ENCODE results near the gene PPP1CC.
"Not testable (repeated sequence)": the region's sequence is repeated elsewhere in the genome, so short reads cannot be mapped to it uniquely, and the experiment has no call there.

Gene PPP1CC

GRCh38 chr12:110744151-110744571, 1.5 kb upstream of the PPP1CC start:
- intact Hi-C loops (cut with micrococcal nuclease), result no loop called here
- Mint-ChIP-seq H3K4me1 (ENCODE audit: low read depth) (peaks cover 35% of the 10 kb centered on the region), H3K27me3 (no peaks in the 10 kb centered on the region), H3K27ac (peak overlapping the region; percentile 90), H3K4me3 (peak overlapping the region; percentile 4), H3K9me3 (no peaks in the 10 kb centered on the region), H3K36me3 (ENCODE audit: low read depth) (peaks cover 20% of the 10 kb centered on the region)

GRCh38 chr12:110743571-110744093, 941 bp upstream of the PPP1CC start:
- Mint-ChIP-seq H3K27ac (peak overlapping the region; percentile 90), H3K27me3 (no peaks in the 10 kb centered on the region), H3K9me3 (no peaks in the 10 kb centered on the region), H3K4me3 (peak overlapping the region; percentile 95), H3K36me3 (ENCODE audit: low read depth) (peaks cover 26% of the 10 kb centered on the region), H3K4me1 (ENCODE audit: low read depth) (peaks cover 39% of the 10 kb centered on the region)
- intact Hi-C loops (cut with micrococcal nuclease), result loop anchor here (2.0 kb wide), 2 partner anchors 129 to 145 kb away; partner anchors contain the start of gene TCTN1

- no peaks in the 10 kb centered on the region for H3K9me3 Mint-ChIP-seq
Measured at GRCh38 chr12:110742096-110742717, 484 bp downstream of the PPP1CC start.

GRCh38 chr12:110741341-110742095, 1.2 kb downstream of the PPP1CC start:
- H3K36me3 Mint-ChIP-seq (ENCODE audit: low read depth), result peaks cover 42% of the 10 kb centered on the region
- no peaks in the 10 kb centered on the region for H3K9me3 Mint-ChIP-seq
- peaks cover 50% of the 10 kb centered on the region for H3K4me1 Mint-ChIP-seq (ENCODE audit: low read depth)
- intact Hi-C loops (cut with micrococcal nuclease), result loop anchor here (1.0 to 2.0 kb wide), 3 partner anchors 47 to 147 kb away; partner anchors contain the start of gene TCTN1
- H3K4me3 Mint-ChIP-seq, result peak overlapping the region; percentile 95
- peak overlapping the region; percentile 90 for H3K27ac Mint-ChIP-seq
- no peaks in the 10 kb centered on the region for H3K27me3 Mint-ChIP-seq

More at GRCh38 chr12:110742096-110742717, 484 bp downstream of the PPP1CC start:
- Mint-ChIP-seq H3K4me1 (ENCODE audit: low read depth) (peaks cover 54% of the 10 kb centered on the region), H3K36me3 (ENCODE audit: low read depth) (peaks cover 36% of the 10 kb centered on the region), H3K27me3 (no peaks in the 10 kb centered on the region), H3K27ac (peak overlapping the region; percentile 90), H3K4me3 (peak overlapping the region; percentile 95)
- intact Hi-C loops (cut with micrococcal nuclease), result loop anchor here (1.0 to 2.0 kb wide), 3 partner anchors 48 to 147 kb away; partner anchors contain the start of gene TCTN1

GRCh38 chr12:110739894-110740293, 2.8 kb downstream of the PPP1CC start:
- H3K36me3 Mint-ChIP-seq (ENCODE audit: low read depth), result peaks cover 58% of the 10 kb centered on the region
- H3K27me3 Mint-ChIP-seq, result no peaks in the 10 kb centered on the region
- intact Hi-C loops (cut with micrococcal nuclease), result no loop called here
- no peaks in the 10 kb centered on the region for H3K9me3 Mint-ChIP-seq
- H3K4me3 Mint-ChIP-seq, result no peak overlapping the region
- peaks cover 52% of the 10 kb centered on the region for H3K4me1 Mint-ChIP-seq (ENCODE audit: low read depth)
- no peak overlapping the region for H3K27ac Mint-ChIP-seq

- no peaks in the 10 kb centered on the region for H3K27me3 Mint-ChIP-seq
- H3K27ac Mint-ChIP-seq, result no peak overlapping the region
- no peaks in the 10 kb centered on the region for H3K9me3 Mint-ChIP-seq
- intact Hi-C loops (cut with micrococcal nuclease), result no loop called here
- no peak overlapping the region for H3K4me3 Mint-ChIP-seq
- H3K36me3 Mint-ChIP-seq (ENCODE audit: low read depth), result peaks cover 62% of the 10 kb centered on the region
- H3K4me1 Mint-ChIP-seq (ENCODE audit: low read depth), result peaks cover 56% of the 10 kb centered on the region
Measured at GRCh38 chr12:110739488-110739887, 3.2 kb downstream of the PPP1CC start.

- peaks cover 64% of the 10 kb centered on the region for H3K36me3 Mint-ChIP-seq (ENCODE audit: low read depth)
- peak overlapping the region; percentile 20 for H3K27ac Mint-ChIP-seq
- intact Hi-C loops (cut with micrococcal nuclease), result no loop called here
- no peaks in the 10 kb centered on the region for H3K9me3 Mint-ChIP-seq
- H3K4me3 Mint-ChIP-seq, result no peak overlapping the region
- no peaks in the 10 kb centered on the region for H3K27me3 Mint-ChIP-seq
- H3K4me1 Mint-ChIP-seq (ENCODE audit: low read depth), result peaks cover 55% of the 10 kb centered on the region
Measured at GRCh38 chr12:110737532-110737931, 5.2 kb downstream of the PPP1CC start.

- H3K27me3 Mint-ChIP-seq; intact Hi-C loops (cut with micrococcal nuclease); H3K4me3 Mint-ChIP-seq; H3K9me3 Mint-ChIP-seq; H3K27ac Mint-ChIP-seq: not testable (repeated sequence)
- H3K4me1 Mint-ChIP-seq (ENCODE audit: low read depth), result peaks cover 60% of the 10 kb centered on the region
- H3K36me3 Mint-ChIP-seq (ENCODE audit: low read depth), result peaks cover 64% of the 10 kb centered on the region
Measured at GRCh38 chr12:110737016-110737415, 5.7 kb downstream of the PPP1CC start.

GRCh38 chr12:110733900-110734299, 8.8 kb downstream of the PPP1CC start:
- intact Hi-C loops (cut with micrococcal nuclease), result no loop called here
- no peaks in the 10 kb centered on the region for H3K9me3 Mint-ChIP-seq
- no peaks in the 10 kb centered on the region for H3K27me3 Mint-ChIP-seq
- H3K27ac Mint-ChIP-seq, result no peak overlapping the region
- peaks cover 82% of the 10 kb centered on the region for H3K36me3 Mint-ChIP-seq (ENCODE audit: low read depth)
- H3K4me3 Mint-ChIP-seq, result no peak overlapping the region
- peaks cover 47% of the 10 kb centered on the region for H3K4me1 Mint-ChIP-seq (ENCODE audit: low read depth)

GRCh38 chr12:110733089-110733715, 9.5 kb downstream of the PPP1CC start:
- no peak overlapping the region for H3K27ac Mint-ChIP-seq
- peaks cover 40% of the 10 kb centered on the region for H3K4me1 Mint-ChIP-seq (ENCODE audit: low read depth)
- intact Hi-C loops (cut with micrococcal nuclease), result no loop called here
- H3K9me3 Mint-ChIP-seq, result no peaks in the 10 kb centered on the region
- H3K27me3 Mint-ChIP-seq, result no peaks in the 10 kb centered on the region
- no peak overlapping the region for H3K4me3 Mint-ChIP-seq
- H3K36me3 Mint-ChIP-seq (ENCODE audit: low read depth), result peaks cover 82% of the 10 kb centered on the region

GRCh38 chr12:110732572-110732971, 10.1 kb downstream of the PPP1CC start:
- no peaks in the 10 kb centered on the region for H3K27me3 Mint-ChIP-seq
- intact Hi-C loops (cut with micrococcal nuclease), result no loop called here
- no peaks in the 10 kb centered on the region for H3K9me3 Mint-ChIP-seq
- no peak overlapping the region for H3K4me3 Mint-ChIP-seq
- no peak overlapping the region for H3K27ac Mint-ChIP-seq
- peaks cover 85% of the 10 kb centered on the region for H3K36me3 Mint-ChIP-seq (ENCODE audit: low read depth)
- H3K4me1 Mint-ChIP-seq (ENCODE audit: low read depth), result peaks cover 34% of the 10 kb centered on the region

GRCh38 chr12:110731479-110731878, 11.2 kb downstream of the PPP1CC start:
- H3K27me3 Mint-ChIP-seq, result no peaks in the 10 kb centered on the region
- H3K9me3 Mint-ChIP-seq, result no peaks in the 10 kb centered on the region
- H3K4me1 Mint-ChIP-seq (ENCODE audit: low read depth), result peaks cover 36% of the 10 kb centered on the region
- intact Hi-C loops (cut with micrococcal nuclease), result no loop called here
- H3K27ac Mint-ChIP-seq, result no peak overlapping the region
- peaks cover 86% of the 10 kb centered on the region for H3K36me3 Mint-ChIP-seq (ENCODE audit: low read depth)
- no peak overlapping the region for H3K4me3 Mint-ChIP-seq

GRCh38 chr12:110728628-110729027, 14.1 kb downstream of the PPP1CC start:
- intact Hi-C loops (cut with micrococcal nuclease), result no loop called here
- Mint-ChIP-seq H3K4me3 (no peak overlapping the region), H3K27me3 (no peaks in the 10 kb centered on the region), H3K9me3 (no peaks in the 10 kb centered on the region), H3K27ac (no peak overlapping the region), H3K36me3 (ENCODE audit: low read depth) (peaks cover 88% of the 10 kb centered on the region), H3K4me1 (ENCODE audit: low read depth) (peaks cover 23% of the 10 kb centered on the region)
